ENCODE data around the gene EPS8L2.
"Not testable (repeated sequence)": the region's sequence is repeated elsewhere in the genome, so short reads cannot be mapped to it uniquely, and the experiment has no call there.

The EPS8L2 gene

DNA sequence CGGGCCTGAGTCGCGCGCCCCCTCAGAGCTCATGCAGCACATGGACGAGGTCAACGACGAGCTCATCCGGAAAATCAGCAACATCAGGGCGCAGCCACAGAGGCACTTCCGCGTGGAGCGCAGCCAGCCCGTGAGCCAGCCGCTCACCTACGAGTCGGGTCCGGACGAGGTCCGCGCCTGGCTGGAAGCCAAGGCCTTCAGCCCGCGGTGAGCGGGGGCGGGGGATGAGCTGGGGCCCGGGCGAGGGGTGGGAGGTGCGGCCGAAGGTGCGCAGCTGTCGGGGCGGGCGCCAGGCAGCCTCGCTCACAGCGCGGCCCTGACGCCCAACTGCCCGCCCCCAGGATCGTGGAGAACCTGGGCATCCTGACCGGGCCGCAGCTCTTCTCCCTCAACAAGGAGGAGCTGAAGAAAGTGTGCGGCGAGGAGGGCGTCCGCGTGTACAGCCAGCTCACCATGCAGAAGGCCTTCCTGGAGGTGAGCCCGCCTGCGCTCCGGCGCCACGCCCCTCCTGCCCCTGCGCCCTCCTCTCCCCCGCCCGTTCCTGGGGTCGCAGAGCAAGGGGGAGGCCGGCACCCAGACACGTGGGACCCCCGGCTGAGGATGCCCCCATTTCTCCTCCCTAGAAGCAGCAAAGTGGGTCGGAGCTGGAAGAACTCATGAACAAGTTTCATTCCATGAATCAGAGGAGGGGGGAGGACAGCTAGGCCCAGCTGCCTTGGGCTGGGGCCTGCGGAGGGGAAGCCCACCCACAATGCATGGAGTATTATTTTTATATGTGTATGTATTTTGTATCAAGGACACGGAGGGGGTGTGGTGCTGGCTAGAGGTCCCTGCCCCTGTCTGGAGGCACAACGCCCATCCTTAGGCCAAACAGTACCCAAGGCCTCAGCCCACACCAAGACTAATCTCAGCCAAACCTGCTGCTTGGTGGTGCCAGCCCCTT, 20.5 kb downstream of the EPS8L2 start:
- peak; percentile 50 to 51 for DNase-seq

DNA sequence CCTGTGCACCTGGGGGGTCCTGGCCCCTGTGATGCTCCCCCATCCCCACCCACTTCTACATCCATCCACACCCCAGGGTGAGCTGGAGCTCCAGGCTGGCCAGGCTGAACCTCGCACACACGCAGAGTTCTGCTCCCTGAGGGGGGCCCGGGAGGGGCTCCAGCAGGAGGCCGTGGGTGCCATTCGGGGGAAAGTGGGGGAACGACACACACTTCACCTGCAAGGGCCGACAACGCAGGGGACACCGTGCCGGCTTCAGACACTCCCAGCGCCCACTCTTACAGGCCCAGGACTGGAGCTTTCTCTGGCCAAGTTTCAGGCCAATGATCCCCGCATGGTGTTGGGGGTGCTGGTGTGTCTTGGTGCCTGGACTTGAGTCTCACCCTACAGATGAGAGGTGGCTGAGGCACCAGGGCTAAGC, 21.3 kb downstream of the EPS8L2 start:
- no peak for DNase-seq

DNA sequence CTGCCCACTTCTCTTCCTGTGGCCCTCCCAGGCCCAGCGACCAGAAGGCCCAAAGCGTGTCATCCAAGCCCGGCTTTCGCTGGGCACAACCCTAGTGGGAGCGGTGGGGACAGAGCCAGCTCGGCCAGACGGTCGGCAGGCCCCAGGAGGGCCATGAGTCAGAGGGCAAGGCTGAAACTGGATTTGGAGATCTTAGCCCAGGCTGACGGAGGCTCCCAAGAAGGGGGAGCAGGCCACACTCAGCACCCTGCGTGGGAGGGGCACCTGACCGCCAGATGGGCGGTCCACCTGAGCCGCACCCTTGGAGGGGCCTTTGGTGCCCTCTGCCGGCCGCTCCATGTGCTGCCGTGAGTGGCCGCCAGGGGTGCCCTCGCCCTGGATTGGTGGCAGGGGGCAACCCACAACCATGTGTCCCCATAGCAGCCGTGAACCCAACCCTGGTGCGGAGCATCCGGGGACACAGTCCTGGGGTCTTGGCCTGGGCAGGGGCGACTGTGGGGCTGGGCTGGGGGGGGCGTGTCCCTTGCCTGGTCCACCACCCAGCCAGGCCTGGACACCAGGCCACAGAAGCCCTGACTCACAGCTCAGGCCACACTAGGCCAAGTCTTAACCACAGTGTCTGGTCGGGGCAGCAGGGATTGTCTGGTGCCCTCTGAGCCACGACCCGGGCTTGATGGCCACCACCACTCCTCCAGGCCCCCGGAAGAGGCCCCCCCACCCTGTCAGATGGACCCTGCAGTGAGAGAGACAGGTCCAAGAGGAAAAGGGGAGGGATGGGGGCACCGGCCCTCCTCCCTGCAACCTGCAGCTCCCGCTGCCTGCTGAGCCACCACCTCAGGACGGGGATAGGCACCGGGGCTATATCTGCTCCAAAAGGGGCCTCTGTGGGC, 22.1 kb downstream of the EPS8L2 start:
- DNase-seq = peak; percentile 76 to 78

DNA sequence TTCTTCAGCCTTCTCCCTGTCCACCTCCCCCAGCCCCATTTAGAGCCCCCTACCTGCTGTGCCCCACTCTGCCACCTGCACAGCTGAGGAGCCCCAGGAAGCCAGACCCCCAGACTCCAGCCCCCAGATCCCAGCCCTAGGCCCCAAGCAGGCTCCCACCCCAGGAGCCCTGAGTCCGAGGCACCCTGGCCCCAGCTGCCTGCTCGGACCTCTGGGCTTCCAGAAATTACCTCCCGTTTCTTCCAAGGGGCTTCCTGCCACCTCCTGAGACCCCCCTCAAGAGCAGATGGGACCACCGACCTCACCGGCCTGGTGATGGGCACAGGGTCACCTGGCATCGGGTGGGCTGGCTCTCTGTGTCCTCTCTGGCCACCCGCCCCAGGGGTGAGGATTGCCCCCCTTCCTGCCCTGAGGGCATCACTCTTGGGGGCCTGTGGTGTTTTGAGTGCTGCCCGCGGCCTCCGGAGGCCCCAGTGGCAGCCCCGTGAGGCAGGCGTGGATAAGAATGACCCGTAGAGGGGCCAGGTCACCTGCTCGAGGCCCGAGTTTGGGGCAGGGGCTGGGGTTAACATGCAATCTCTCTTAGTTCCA, 23.0 kb downstream of the EPS8L2 start:
- DNase-seq = no peak

DNA sequence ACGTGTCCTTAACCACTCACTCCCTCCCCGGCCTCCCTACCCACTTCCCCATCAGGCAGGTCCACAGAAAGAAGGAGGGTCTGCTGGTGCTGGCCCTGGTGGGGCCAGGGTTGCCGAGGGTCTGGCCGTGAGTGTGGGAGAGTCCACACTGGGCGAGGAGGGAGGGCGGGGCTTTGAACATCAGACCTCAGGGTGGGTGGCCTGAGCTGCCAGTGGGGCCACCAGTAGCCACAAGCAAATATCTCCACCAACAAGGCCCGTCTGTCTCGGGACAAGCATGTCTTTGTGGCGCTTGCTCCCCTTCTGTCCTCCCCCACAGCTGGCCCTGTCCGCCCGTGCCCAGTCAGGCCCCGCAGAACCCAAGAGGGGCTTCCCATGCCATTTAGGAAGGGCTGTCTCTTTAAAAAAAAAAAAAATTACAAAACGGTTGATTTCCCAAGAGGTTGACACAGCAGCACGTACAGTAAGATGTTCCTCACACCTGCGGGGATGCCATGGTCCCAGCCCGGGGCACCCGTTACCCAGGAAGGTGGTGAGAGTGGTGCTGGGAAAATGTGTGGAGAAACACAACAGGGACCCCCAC, 23.6 kb downstream of the EPS8L2 start:
- no peak for DNase-seq

DNA sequence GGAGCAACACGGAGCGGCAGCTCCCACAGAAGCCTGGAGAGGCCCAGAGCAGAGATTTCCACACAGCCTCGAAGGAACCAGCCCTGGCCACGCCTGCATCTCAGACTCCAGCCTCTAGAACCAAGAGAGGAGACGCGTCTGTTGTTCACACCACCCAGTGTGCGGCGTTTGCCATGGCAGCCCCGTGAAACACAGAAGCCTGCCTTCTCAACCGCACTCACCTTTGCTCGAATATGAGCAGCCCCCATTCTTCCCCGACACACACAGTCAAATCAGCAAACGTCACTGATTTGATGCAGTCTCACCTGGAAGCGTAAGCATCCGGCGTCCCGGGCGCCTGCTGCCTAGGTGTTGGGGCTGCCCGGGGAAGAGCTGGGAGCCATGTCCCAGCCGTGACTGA, 27.0 kb downstream of the EPS8L2 start:
- no peak for DNase-seq

DNA sequence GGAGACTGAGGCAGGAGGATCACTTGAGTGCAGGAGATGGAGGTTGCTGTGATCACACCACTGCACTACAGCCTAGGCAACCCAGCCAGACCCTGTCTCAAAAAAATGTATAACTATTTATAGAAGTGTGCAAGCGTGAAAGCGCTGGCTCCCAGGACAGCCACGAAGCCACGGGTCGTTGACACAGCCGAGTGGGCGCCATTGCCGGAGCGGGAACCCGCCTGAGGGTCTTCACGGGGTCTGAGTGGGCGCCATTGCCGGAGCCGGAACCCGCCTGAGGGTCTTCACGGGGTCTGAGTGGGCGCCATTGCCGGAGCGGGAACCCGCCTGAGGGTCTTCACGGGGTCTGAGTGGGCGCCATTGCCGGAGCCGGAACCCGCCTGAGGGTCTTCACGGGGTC, 28.5 kb downstream of the EPS8L2 start:
- DNase-seq = not testable (repeated sequence)

DNA sequence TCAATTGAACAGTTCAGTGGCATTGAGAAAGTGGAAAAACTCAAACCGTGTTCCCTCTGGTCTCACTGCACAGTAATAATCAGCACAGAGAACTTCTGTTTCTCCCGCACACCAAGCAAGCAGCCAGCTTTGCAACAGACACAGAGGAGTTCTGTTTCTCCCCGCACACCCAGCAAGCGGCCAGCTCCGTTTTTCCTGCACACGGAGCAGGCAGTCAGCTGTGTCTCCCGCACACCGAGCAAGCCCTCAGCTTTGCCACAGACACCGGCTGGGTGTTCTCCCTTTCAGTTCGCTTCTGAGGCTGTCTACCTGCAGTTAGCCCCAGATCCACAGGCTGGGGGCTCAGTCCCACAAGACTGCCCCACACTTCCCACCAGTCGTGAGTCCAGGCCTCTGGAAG, 31.3 kb downstream of the EPS8L2 start:
- no peak for DNase-seq

DNA sequence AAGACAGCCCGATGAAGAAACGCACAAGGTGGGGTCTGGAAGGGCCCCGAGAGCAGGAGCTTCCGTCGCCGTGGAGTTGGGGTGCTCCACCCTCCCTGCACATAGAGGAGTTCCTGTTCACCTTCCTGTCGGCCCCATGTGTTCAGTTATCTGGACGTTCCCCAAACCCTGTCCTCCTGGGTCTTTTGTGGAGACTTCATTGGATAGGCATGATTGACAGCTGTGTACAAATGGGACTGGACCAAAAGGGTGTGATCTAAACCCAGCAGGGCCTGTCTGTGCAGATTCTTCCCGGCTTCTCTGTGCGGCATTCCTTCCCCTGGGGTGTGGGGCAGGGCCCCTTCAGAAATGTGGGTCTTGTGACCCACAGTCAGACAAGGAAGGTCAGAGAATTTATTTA, 31.9 kb downstream of the EPS8L2 start:
- not testable (repeated sequence) for DNase-seq

DNA sequence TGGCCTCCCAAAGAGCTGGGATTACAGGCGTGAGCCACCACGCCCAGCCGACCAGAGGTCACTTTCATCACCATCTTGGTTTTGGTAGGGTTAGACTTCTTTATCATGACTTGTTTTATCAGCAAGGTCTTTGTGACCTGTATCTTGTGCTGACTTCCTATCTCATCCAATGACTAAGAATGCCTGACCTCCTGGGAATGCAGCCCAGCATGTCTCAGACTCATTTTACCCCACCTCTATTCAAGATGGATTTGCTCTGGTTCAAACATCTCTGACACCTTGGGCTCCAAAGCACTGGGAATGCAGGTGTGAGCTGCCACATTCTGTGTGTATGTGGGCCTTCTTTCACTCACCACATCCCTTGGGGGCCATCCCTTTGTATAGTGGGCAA, 36.1 kb downstream of the EPS8L2 start:
- DNase-seq = no peak

DNA sequence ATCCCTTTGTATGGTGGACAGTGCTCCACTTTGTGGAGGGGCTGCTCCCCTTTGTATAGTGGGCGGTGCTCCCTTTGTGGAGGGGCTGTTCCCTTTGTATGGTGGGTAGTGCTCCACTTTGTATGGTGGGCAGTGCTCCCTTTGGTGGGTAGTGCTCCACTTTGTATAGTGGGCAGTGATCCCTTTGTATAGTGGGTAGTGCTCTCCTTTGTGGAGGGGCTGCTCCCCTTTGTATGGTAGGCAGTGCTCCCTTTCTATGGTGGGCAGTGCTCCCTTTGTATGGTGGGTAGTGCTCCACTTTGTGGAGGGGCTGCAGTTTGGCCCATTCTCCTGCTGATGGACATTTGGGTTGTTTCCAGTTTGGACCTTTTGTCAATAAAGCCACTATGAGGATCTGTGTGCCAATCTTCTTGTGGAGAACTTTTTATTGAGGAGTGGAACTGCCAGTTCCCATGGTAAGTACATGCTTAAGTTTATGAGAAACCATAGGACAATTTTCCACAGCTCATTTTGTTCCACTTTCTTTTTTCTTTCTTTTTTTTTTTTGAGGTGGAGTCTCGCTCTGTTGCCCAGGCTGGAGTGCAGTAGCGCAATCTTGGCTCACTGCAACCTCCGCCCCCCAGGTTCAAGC, 36.7 kb downstream of the EPS8L2 start:
- no peak for DNase-seq

DNA sequence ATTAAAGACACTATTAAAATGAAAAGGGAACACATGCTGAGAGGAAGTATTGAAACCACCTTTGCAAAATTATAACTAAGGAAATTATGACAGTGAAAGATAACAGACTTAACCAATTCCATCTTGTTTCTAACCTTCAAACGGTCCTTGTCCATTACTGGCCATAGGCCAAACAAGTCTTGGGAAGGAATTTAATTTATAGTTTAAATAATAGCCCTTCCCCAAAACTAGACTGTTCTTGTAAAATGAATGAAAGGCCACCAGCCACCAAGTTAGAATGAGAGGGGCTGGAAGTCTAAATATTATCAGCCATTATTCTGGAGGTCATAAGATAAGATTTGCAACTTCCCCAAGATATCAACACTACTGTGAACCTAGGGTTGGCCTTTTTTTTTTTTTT, 39.4 kb downstream of the EPS8L2 start:
- DNase-seq = no peak

DNA sequence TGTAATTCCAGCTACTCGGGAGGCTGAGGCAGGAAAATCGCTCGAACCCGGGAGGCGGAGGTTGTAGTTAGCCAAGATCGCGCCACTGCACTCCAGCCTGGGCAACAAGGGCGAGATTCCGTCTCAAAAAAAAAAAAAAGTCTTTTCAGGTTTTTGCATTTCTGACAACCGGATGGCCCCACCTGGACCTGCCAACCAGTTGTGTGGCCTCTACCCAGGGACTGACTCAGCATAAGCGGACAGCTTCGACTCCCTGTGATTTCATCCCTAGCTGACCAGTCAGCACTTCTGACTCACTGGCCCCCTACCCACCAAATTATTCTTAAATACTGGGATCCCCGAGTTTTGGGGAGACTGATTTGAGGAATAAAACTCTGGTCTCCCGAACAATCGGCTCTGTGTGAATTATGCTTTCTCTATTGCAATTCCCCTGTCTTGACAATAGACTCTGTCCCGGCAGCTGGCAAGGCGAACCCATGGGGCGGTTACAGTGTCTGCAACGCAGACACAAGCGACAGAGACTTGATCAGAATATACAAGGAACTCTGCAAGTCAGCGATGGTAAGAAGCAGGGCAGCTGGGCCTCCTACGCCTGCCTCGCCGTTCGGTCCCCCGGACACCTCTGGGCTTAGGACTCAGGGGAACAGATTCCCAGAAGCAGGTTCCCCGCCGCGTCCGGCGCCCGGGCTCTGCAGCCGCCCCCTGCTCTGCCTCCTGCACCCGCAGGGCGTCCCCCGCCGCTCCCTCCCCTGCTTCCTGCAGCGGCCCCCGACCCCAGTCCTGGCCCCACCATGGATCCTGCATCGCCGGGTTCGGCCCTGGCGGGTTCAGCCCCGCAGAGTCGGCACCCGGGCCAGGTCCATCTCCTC, 40.5 kb downstream of the EPS8L2 start:
- no peak for DNase-seq

DNA sequence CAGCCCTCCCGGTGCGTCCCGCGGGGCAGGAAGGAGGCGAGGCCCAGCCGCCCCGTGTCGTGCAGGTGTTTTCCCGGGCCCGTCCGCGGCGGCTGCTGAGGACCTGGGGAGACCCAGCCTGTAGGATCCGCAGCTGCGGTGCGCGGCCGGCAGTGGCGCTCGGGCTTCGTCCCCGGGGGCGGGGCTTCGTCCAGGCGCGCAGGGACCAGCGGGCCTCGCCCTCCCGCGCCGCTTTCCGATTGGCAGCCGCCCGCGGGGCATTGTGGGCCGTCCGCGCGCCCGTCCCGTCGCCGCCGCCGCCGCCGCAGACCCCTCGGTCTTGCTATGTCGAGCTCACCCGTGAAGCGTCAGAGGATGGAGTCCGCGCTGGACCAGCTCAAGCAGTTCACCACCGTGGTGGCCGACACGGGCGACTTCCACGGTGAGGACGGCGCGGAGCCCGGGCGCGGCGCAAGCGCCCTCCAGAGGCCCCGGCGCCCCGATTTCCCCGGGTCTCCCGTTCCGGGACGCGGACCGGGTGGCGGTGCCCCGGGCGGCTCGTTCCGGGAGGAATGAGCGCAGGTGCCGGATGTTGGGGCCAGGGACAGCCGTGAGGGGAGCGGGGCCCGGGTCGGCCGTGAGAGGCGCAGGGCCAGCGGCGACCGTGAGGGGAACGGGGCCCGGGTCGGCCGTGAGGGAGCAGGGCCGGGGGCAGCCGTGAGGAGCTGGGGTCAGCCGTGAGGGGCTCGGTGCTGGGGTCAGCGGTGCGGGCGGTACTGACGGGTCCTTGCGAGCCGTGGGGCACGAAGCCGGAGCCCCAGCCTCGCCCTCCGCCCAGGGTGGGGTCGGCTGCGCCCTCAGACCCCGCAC, 41.4 kb downstream of the EPS8L2 start, which contains the start of gene TALDO1:
TSS of gene TALDO1 (plus strand) at position 307 of the 849 bp plus-strand sequence. CDS start at position 325, 18 bp downstream.
- peak; percentile 70 to 74 for DNase-seq

DNA sequence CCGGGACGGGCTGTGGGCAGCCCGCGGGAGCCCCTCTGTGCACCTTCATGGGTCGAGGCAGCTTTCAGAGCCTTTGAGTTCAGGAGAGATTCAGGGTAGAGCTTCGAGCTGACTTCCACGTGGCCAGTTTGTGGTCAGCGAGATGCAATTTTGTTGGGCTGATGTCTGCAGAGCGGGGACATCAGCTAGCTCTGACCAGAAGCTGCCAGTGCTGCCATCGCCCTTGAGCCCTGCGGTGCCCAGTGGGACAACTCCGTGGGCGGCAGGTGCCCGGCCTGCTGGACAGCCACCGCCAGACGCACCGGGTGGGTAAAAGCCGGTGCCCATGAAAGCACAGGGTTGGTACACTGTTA, 42.0 kb downstream of the EPS8L2 start:
- DNase-seq = no peak

DNA sequence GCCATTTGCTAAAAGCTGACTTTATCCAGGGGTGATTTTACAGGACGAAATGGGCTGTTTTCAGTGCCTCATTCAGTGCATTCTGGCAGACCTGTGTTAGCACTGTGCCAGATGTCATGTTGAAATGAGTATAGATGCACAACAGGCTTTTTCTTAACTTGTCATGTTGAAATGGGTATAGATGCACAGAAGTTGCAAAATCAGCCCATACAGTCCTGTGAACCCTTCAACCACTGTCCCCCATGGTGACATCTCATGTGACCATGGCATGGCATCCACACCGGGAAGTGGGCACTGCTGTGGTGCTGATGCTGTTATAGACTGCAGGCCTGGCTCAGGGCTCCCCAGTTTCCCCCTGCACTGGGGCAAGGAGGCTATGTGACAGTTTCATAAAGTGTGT, 43.7 kb downstream of the EPS8L2 start:
- no peak for DNase-seq

DNA sequence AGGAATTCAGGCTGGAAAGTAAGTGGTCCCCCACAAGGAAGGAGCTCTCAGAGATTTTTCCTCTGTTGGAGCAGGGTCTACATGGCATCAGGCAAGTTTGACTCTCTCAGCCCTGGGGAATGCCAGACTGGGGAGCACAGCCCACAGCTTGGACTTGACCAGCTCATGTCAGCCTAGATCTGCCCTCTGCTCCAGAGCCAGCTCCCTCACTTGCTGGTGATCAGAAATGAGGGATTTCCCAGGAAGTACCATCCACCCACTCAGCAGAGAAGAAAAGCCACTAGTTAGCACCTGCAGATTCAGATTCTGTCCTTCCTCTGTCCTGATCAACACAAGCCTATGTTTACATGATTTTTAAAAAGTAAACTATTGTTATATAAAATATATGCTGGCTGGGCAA, 54.2 kb downstream of the EPS8L2 start:
- DNase-seq = no peak

DNA sequence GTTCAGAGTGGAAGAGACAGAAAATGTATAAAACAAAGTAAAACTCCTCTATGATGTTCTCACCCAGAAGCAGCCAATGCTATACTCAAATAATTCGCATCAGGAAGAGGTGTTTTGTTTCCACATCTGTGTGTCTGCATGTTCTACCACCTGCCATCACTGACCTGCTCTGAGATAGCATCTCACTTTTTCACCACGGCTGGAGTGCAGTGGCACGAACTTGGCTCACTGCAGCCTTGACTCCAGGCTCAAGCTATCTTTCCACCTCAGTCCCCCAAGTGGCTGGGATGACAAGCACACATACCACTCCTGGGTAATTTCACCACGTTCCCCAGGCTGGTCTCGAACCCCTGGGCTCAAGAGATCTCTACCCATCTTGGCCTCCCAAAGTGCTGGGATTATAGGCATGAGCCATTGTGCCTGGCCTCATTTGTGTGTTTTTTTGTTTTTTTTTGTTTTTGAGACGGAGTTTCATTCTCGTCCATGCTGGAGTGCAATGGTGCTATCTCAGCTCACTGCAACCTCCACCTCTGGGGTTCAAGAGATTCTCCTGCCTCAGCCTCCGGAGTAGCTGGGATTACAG, 55.6 kb downstream of the EPS8L2 start:
- no peak for DNase-seq

DNA sequence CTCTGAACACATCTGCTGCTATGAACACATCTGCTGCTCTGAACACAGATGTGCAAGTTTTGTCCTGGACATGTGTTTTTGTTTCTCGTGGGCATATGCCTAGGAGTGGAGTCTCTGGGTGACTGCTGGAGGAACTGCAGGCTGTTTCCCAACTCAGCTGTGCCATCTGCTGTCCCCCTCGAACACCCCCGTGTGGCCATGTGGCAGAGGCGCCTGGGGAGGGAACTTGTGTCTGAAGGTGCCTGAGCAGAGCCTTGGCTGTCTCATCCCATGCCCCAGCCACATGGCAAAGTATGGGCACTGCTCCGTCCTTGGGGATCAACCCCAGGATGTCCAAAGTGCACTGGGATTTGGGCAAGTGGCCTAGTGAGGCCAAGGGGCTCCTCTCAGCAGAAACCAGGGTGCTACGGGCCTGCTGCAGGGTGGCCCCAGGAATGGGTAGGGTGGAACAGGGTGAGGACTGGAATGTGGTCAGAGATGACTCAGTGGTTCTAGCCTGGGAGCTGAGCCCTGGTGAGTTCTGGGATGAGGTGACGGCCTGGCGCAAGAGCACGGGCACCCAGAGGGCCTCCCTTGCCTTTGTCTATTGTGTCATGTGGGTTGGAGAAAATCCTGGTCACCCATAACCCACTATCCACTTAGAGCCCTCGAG, 56.5 kb downstream of the EPS8L2 start:
- no peak for DNase-seq

DNA sequence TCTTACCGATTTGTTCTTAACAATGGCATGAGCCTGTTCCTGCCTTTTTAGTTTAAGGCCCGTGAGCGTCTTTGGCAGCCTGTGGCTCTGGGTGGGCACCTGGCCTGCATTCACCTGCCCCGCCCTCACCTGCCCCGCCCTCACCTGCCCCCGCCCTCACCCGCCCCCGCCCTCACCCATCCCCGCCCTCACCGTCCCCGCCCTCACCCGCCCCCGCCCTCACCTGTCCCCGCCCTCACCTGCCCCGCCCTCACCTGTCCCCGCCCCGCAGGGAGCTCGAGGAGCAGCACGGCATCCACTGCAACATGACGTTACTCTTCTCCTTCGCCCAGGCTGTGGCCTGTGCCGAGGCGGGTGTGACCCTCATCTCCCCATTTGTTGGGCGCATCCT, 57.0 kb downstream of the EPS8L2 start:
- DNase-seq = no peak

Measured in activated CD4-positive, alpha-beta T cell treated with anti-CD3 and anti-CD28 coated beads for 4 hours (primary cell).